HepG2 (cell line): ENCODE results near the gene KIAA0930. TPM values are rescaled to one million over a fixed set of nuclear protein-coding genes. Genes with fewer than 3 reads are reported as not detected.

Experiments used
- AFF4 ChIP-seq: sonication (generic); formaldehyde crosslinking; IDR thresholded peaks from 2 replicates; pipeline ENCODE4 v1.4.0; 2020; ENCODE audit warnings: missing genetic modification reagents
- DMAP1 ChIP-seq: IDR thresholded peaks from 2 replicates; pipeline ENCODE4 v1.6.1; 2016
- HNRNPUL1 ChIP-seq: fragments of 200-400 bp; formaldehyde crosslinking; IDR thresholded peaks from 2 replicates; pipeline ENCODE4 v1.6.1; 2017; ENCODE audit warnings: low read depth, mild to moderate bottlenecking, low read length, moderate library complexity
- MED1 ChIP-seq: sonication (generic); formaldehyde crosslinking; IDR thresholded peaks from 2 replicates; pipeline ENCODE4 v1.4.0; 2020; ENCODE audit warnings: missing genetic modification reagents
- NONO ChIP-seq, 2 experiments: fragments of 450-650 bp in 1 of 2; sonication (generic) in 1 of 2; formaldehyde crosslinking in 1 of 2; IDR thresholded peaks in 1 of 2; conservative IDR thresholded peaks in 1 of 2; 2 replicates each; pipeline versions ENCODE4 v1.6.1 to v1.8.0; 2017 to 2022; ENCODE audit warnings: mild to moderate bottlenecking in 1 of 2, missing genetic modification reagents in 1 of 2, moderate library complexity in 1 of 2
- SRSF1 ChIP-seq: fragments of 200-400 bp; formaldehyde crosslinking; optimal IDR thresholded peaks from 2 replicates; pipeline ENCODE3; 2017; ENCODE audit warnings: mild to moderate bottlenecking, low read depth, low read length, moderate library complexity
- TARDBP ChIP-seq: sonication (generic); formaldehyde crosslinking; IDR thresholded peaks from 2 replicates; pipeline ENCODE4 v1.8.0; 2022; ENCODE audit warnings: mild to moderate bottlenecking, missing genetic modification reagents
- U2AF1 ChIP-seq: fragments of 200-400 bp; formaldehyde crosslinking; optimal IDR thresholded peaks from 2 replicates; pipeline ENCODE3; 2017; ENCODE audit warnings: mild to moderate bottlenecking, low read depth, low read length
- ZBED4 ChIP-seq: sonication (generic); formaldehyde crosslinking; IDR thresholded peaks from 2 replicates; pipeline ENCODE4 v1.4.0; 2020; ENCODE audit warnings: missing genetic modification reagents, borderline replicate concordance
- ZBTB10 ChIP-seq: sonication (generic); formaldehyde crosslinking; IDR thresholded peaks from 2 replicates; pipeline ENCODE4 v1.4.0; 2020; ENCODE audit warnings: missing genetic modification reagents, borderline replicate concordance
- ZBTB7B ChIP-seq: sonication (generic); formaldehyde crosslinking; IDR thresholded peaks from 2 replicates; pipeline ENCODE4 v1.4.0; 2020; ENCODE audit warnings: missing genetic modification reagents
- ZNF543 ChIP-seq: sonication (generic); formaldehyde crosslinking; IDR thresholded peaks from 2 replicates; pipeline ENCODE4 v1.4.0; 2020; ENCODE audit warnings: mild to moderate bottlenecking, missing genetic modification reagents
- ZNF549 ChIP-seq: sonication (generic); formaldehyde crosslinking; IDR thresholded peaks from 2 replicates; pipeline ENCODE4 v1.5.0; 2020; ENCODE audit warnings: missing genetic modification reagents
- ZSCAN22 ChIP-seq: sonication (generic); formaldehyde crosslinking; IDR thresholded peaks from 2 replicates; pipeline ENCODE4 v1.4.0; 2020; ENCODE audit warnings: mild to moderate bottlenecking, missing genetic modification reagents
- polyA plus RNA-seq, 8 experiments: library from polyadenylated mRNA; depleted of rRNA in 3 of 8; stranded (reverse) in 7 of 8; unstranded in 1 of 8; fragments of >200 nt; fragmentation: Illumina TruSeq in 4 of 8; extraction: Trizol in 4 of 8; gene quantifications; 2 replicates each; pipeline versions ENCODE4 v1.2.1 to v1.2.3, GENCODE V29; 2011 to 2016; ENCODE audit warnings: low read depth in 4 of 8, missing spikeins in 1 of 8, mixed read lengths in 1 of 8; ENCODE audit not compliant: insufficient read depth in 1 of 8
- total RNA-seq, 5 experiments: library from RNA; depleted of rRNA; stranded (reverse); fragments of >200 nt; fragmentation: Illumina TruSeq; extraction: Trizol; gene quantifications; 2 replicates each; pipeline ENCODE4 v1.2.3, GENCODE V29; 2016; ENCODE audit warnings: low read depth in 1 of 5

Gene KIAA0930
- total and polyA plus RNA-seq, 2 of the 13 experiments (the other 11 are each of a cell fraction or from before 2014, with no cell fraction given), result 27.0 to 38.2 TPM

- no peak for TF ChIP-seq AFF4 (CRISPR knock-in tag)
- 0 out of 2 replicates have a peak, but pooled peaks have one; percentile 51 for TF ChIP-seq TARDBP (CRISPR knock-in tag)
- TF ChIP-seq ZBTB7B, result no peak
- TF ChIP-seq HNRNPUL1, result no peak
- TF ChIP-seq ZBED4 (CRISPR knock-in tag), result 0 out of 2 replicates have a peak, but pooled peaks have one; percentile 27
- no peak for TF ChIP-seq ZNF549 (CRISPR knock-in tag)
- TF ChIP-seq DMAP1 (CRISPR knock-in tag), result peak; percentile 43; the same call in 1 of the 2 replicates
- peak; percentile 93 for TF ChIP-seq ZSCAN22 (CRISPR knock-in tag)
- TF ChIP-seq SRSF1, result no peak
- no peak for TF ChIP-seq NONO (IDR thresholded peaks at IDR 0.05)
- TF ChIP-seq NONO (CRISPR knock-in tag; conservative IDR thresholded peaks at IDR 0.05), result peak; percentile 58; the same call in 1 of the 2 replicates
- TF ChIP-seq ZBTB10 (CRISPR knock-in tag), result no peak
- peak; percentile 50 for TF ChIP-seq U2AF1
- TF ChIP-seq ZNF543 (CRISPR knock-in tag), result no peak
- peak; percentile 31; the same call in 1 of the 2 replicates for TF ChIP-seq MED1
These were observed 44.8 kb upstream of the KIAA0930 start (continued) for GRCh38 chr22:45285263-45286058.
